ENCODE data around the gene RUFY2. TPM values are rescaled to one million over a fixed set of nuclear protein-coding genes. Genes with fewer than 3 reads are reported as not detected.

Gene RUFY2
- total RNA-seq, 4 donors from 2014 or later: 26.9 to 37.7 (median 32.8) TPM

GRCh38 chr10:68340358-68341080 is 66.6 kb downstream of the RUFY2 start:
- TF ChIP-seq CTCF (IDR thresholded peaks at IDR 0.05; ENCODE audit: low read depth): no peak

GRCh38 chr10:68336754-68337351 is 70.2 kb downstream of the RUFY2 start:
- TF ChIP-seq CTCF (IDR thresholded peaks at IDR 0.05; ENCODE audit: low read depth): no peak

- no peak for TF ChIP-seq CTCF (IDR thresholded peaks at IDR 0.05; ENCODE audit: low read depth)
Measured at GRCh38 chr10:68334672-68335467, 72.2 kb downstream of the RUFY2 start.

- no peak for TF ChIP-seq CTCF (IDR thresholded peaks at IDR 0.05; ENCODE audit: low read depth)
Measured at GRCh38 chr10:68333440-68334431, 73.3 kb downstream of the RUFY2 start.

GRCh38 chr10:68333058-68333395 is 74.0 kb downstream of the RUFY2 start:
- TF ChIP-seq CTCF (IDR thresholded peaks at IDR 0.05; ENCODE audit: low read depth): no peak

- no peak for TF ChIP-seq CTCF (IDR thresholded peaks at IDR 0.05; ENCODE audit: low read depth)
Measured at GRCh38 chr10:68332259-68333057, 74.6 kb downstream of the RUFY2 start, which contains the start of gene PBLD. Gene PBLD, minus strand, starts transcription at chr10:68332928. Its CDS starts 26,084 bp downstream, at chr10:68306844.
